Right lobe of liver (tissue), 4 donors: ENCODE data around the gene WDFY1.

Experiments used
- CTCF ChIP-seq, 4 donors: fragments of 200-600 bp in 3 of 4; fragments of 450-650 bp in 1 of 4; IDR thresholded peaks; one replicate each; pipeline versions ENCODE4 v1.5.1 to v1.8.0; 2016 to 2022; ENCODE audit warnings: antibody characterized with exemption in 4 of 4, mild to moderate bottlenecking in 2 of 4
- POLR2A ChIP-seq: fragments of 450-650 bp; IDR thresholded peaks from one replicate; pipeline ENCODE4 v1.6.1; 2017; ENCODE audit warnings: antibody characterized with exemption, mild to moderate bottlenecking
- donor health status: DM: no; HTN: no; CAD: no.
- donor health status: DM: no; HTN: no; CAD: no.
- donor health status: DM: no; HTN: yes; CAD: no.

- no peak for TF ChIP-seq CTCF (IDR thresholded peaks at IDR 0.05)
- no peak for TF ChIP-seq POLR2A
Observed at GRCh38 chr2:223920109-223920508, 25.0 kb downstream of the WDFY1 start.
